Fibroblast of mammary gland (primary cell): ENCODE results near the gene PLXNA4.

Experiments
- DNase-seq: peaks from one replicate; pipeline ENCODE4 v3.0.0-alpha.2; 2010; ENCODE audit warnings: low read depth
- H3K4me3 ChIP-seq: 2 replicates; pipeline ENCODE4 v1.5.1; 2011; ENCODE audit warnings: low read depth, mild to moderate bottlenecking, low read length, moderate library complexity; ENCODE audit not compliant: control insufficient read depth
- CTCF ChIP-seq: conservative IDR thresholded peaks from 2 replicates; pipeline ENCODE4 v1.5.1; 2011; ENCODE audit warnings: low read depth, low read length, inconsistent platforms; ENCODE audit not compliant: control insufficient read depth, insufficient read depth

PLXNA4 gene

DNA sequence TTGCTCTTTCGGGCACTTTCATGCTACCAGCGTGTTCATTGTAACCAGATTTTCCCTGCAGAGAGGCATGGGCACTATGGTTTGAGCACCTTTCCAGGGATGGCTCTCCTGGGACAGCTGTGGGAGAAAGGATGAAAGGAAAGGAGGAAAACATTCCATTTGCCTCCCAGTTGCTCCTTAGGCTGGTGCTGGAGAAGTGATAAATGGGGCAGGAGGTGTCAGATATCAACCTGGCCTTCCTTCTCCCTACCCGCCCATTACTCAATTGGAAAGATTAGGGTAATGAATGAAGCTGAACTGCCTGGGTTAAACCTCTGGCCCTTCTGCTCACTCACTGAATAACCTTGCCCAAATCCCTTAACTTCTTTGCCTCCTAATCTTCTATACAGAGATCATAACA is 228.4 kb downstream of the PLXNA4 start:
- no peak for DNase-seq
- no peak for TF ChIP-seq CTCF
- H3K4me3 ChIP-seq: no peak overlapping the region

DNA sequence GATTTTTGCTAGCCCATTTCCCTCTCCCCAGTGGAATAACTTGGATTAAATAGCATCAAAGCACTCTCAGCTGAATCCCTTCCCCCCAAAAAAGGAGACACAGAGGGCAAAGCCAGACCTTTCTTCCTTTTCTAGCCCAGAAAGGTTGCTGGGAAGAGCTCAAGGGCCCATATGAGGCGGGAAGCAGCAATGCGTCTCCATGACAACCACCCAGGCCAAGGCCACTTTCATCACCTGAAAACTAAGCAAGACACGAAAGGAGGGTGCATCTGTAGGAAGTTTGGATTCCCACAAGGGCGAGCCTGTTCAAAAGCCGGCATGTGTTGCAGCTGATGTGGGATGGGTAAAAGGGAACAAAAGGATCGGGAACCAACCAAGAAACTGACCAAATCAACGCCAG is 229.1 kb downstream of the PLXNA4 start:
- TF ChIP-seq CTCF: no peak
- no peak for DNase-seq
- H3K4me3 ChIP-seq: no peak overlapping the region

DNA sequence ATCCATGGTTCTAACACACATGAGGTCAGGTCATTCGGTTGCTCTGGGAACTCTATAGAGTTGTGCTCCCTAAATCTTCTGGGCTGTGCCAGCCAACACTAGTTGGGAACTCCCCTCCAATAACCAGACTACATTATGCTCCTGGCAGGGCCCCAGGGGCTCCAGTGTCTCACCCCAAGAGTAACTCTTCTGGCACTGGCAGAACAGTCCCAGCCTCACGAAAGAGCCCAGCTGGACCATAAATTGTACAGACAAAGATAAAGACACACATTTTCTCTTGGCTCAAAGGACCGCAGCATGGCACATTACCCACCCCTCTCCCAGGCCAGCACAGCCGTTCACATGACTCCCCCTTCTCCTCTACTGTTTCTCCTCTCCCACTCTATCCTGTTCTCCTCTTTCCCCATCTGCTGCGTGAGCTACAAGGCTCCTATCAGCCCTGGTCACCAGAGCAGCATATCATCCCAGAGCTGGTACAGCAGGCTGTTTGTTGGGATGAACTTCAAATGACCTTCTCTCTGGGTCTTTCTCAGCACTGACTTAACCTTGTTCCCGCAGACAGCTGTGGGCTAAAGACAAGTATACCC is 230.6 kb downstream of the PLXNA4 start:
- H3K4me3 ChIP-seq: no peak overlapping the region
- no peak for TF ChIP-seq CTCF
- no peak for DNase-seq

- DNase-seq: no peak
- no peak for TF ChIP-seq CTCF
- no peak overlapping the region for H3K4me3 ChIP-seq
Observed at GRCh38 chr7:132345030-132345429, 231.2 kb downstream of the PLXNA4 start.

GRCh38 chr7:132343199-132343598 is 233.1 kb downstream of the PLXNA4 start:
- TF ChIP-seq CTCF: no peak
- H3K4me3 ChIP-seq: no peak overlapping the region
- DNase-seq: peak; percentile 30

- no peak for TF ChIP-seq CTCF
- no peak for DNase-seq
- H3K4me3 ChIP-seq: no peak overlapping the region
Observed at GRCh38 chr7:132337450-132338080, 238.7 kb downstream of the PLXNA4 start.
